ENCODE measurements around the gene CRY2.

The CRY2 gene

DNA sequence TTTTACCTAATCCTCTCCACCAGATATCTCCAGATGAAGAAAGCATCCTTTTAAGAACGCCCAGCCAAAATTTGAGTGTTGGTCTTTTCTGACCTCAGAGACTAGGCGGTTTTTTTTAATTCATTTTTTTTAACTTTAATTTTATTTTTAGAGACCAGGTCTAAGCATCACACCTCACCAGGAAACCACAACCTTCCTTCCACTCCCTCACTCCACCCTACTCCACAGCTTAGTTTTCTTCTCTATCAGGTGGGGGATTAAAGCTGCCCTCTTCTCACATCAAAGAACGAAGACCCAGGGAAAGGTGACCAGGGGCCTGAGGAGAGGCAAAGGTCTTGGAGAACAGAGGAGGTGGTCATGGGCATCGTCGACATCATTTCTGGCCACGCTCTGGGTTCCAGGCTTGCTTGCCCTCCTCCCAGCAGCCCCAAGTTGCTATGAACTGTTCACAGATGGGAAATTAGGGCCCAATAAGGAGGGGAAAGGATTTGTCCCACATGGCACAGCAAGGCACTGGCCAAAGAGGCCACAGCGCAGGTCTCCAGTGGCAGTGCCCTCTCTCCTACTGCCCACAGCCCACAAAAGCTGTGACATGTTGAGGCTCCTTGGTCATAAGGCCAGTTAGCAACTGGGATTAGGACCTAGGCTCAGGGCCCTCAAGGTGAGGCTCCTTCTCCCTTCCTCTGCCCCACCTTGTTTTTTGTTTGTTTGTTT, 71.8 kb downstream of the CRY2 start:
- no peak for DNase-seq

DNA sequence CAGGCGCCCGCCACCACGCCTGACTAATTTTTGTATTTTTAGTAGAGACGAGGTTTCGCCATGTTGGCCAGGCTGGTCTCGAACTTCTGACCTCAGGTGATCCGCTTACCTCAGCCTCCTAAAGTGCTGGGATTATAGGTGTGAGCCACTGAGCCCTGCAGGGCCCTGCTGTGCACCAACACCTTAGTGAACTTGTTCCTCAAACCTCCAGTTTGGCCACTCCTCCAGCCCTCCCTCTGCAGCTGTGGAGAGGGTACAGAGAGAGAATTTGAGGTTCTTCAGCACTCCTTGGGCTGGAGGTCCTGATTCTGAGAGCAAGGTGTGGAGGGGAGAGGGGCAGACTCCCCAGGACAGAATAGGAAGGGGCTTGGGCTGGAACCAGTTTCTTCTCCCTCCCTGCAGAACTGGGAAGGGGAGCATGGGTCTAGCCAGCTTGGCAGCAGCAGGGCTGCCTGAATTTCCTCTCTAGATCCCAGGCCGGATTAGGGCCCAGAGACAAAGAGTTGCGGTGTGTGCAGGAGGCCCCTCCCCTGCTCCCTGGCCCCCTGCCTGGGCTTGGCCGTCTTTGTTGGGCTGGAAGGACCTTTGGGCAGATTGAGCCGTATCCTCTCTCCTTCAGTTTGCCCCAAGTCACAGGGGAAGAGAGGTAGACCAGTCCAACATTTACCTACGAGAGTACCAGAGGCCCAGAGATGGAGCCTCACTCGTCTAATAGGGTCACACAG, 72.7 kb downstream of the CRY2 start:
- DNase-seq = no peak

DNA sequence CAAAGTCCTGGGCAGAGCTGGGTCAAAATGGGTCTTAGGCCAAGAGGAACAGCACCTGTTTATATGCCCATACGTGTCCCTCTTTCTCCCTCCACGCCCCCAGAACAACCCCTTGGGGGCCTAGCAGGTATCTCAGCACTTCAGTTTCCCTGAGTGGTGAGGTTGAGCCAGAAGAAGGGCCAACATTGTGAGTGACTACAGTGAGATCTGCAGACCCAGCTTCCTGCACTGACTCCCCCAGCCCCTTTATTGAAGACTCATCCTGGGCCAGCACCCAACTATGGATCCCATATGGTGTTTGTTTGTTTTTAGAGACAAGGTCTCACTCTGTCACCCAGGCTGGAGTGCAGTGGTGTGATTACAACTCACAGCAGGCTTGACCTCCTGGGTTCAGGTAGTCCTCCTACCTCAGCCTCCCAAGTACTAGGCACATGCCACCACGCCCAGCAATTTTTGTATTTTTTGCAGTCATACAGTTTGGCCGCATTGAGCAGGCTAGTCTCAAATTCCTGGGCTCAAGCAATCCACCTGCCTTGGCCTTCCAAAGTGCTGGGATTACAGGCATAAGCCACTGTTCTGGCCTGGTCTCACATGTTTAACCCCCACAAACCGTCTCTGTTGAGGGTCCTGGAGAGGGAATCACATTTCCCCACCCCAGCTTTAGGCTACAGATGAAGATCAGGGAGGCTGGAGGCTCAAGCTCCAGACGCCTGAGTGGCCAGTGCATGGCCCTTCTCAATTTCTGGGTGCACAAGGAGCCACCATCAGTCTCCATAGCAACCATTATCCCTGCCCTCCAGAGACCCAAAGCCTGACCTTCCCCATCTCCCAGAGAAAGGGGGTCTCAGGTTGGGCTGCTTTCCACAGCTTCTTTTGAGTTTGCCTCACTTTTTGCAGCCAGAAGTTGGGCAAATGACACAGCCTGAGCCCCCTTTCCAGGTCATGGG, 73.5 kb downstream of the CRY2 start:
- DNase-seq = no peak

GRCh38 chr11:45921561-45922424, 74.5 kb downstream of the CRY2 start:
- DNase-seq = no peak

GRCh38 chr11:45922425-45923082, 75.3 kb downstream of the CRY2 start, which contains the start of gene LARGE2:
Gene LARGE2, plus strand, starts transcription at chr11:45922656. Its CDS starts 227 bp downstream, at chr11:45922883.
- DNase-seq = peak in 1 of 5 experiments; percentile 35

DNA sequence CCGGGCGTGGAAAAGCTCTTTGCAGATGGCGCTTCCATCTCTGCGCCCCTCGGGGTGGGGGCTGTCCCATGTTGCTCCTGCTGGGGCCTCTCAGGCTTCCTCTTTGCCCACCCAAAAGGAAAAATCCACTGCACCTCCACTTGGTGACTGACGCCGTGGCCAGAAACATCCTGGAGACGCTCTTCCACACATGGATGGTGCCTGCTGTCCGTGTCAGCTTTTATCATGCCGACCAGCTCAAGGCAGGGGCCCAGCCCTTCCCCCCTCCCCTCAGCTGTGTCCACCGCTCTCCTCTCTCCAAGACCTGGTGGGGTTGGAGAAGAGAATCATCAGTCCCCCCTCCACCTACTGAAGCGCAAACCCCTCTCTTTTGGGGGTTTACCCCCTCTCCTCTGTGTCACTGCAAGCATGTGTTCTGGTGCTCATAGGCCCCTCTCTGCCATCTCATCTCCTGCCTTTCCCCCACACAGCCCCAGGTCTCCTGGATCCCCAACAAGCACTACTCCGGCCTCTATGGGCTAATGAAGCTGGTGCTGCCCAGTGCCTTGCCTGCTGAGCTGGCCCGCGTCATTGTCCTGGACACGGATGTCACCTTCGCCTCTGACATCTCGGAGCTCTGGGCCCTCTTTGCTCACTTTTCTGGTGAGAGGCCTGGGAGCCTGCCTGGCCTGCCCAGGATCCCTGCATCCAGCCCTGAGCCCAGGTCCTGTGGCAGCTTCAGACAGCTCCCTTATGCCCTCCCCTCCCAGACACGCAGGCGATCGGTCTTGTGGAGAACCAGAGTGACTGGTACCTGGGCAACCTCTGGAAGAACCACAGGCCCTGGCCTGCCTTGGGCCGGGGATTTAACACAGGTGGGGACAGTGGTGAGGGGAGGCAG, 77.0 kb downstream of the CRY2 start:
- DNase-seq = no peak

GRCh38 chr11:45924927-45925326, 77.7 kb downstream of the CRY2 start:
- DNase-seq = no peak

DNA sequence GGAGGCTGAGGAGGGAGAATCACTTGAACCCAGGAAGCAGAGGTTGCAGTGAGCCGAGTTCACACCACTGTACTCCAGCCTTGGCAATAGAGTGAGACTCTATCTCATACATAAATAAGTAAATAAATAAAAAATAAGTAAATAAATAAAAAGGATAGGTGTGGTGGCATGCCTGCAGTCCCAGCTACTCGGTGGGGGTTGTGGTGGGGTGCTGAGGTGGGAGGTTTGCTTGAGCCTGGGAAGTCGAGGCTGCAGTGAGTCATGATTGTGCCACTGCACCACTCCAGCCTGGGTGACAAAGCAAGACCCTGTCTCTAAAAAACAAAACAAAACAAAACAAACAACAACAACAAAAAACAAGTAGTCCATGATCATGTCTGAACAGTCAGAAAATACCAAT, 78.3 kb downstream of the CRY2 start:
- no peak for DNase-seq

DNA sequence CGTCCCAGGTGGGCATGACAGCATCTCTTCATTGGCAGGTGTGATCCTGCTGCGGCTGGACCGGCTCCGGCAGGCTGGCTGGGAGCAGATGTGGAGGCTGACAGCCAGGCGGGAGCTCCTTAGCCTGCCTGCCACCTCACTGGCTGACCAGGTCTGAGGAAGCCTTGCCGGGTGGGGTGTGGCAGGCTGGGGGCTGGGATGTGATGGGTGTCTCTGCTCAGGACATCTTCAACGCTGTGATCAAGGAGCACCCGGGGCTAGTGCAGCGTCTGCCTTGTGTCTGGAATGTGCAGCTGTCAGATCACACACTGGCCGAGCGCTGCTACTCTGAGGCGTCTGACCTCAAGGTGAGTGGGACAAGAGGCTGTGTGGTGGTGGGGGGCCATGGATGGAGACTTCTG, 78.7 kb downstream of the CRY2 start:
- no peak for DNase-seq

- no peak for DNase-seq
Measured at GRCh38 chr11:45926536-45927331, 79.5 kb downstream of the CRY2 start.

DNA sequence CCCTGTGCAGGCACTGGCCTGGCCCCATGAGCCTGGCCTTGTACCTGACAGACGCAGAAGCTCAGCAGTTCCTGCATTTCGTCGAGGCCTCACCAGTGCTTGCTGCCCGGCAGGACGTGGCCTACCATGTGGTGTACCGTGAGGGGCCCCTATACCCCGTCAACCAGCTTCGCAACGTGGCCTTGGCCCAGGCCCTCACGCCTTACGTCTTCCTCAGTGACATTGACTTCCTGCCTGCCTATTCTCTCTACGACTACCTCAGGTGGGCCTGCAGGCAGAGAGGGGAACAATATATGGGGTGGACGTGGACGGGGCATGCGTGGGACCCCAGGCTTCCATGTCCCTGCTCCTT, 80.0 kb downstream of the CRY2 start:
- peak in 1 of 5 experiments; percentile 47 for DNase-seq

DNA sequence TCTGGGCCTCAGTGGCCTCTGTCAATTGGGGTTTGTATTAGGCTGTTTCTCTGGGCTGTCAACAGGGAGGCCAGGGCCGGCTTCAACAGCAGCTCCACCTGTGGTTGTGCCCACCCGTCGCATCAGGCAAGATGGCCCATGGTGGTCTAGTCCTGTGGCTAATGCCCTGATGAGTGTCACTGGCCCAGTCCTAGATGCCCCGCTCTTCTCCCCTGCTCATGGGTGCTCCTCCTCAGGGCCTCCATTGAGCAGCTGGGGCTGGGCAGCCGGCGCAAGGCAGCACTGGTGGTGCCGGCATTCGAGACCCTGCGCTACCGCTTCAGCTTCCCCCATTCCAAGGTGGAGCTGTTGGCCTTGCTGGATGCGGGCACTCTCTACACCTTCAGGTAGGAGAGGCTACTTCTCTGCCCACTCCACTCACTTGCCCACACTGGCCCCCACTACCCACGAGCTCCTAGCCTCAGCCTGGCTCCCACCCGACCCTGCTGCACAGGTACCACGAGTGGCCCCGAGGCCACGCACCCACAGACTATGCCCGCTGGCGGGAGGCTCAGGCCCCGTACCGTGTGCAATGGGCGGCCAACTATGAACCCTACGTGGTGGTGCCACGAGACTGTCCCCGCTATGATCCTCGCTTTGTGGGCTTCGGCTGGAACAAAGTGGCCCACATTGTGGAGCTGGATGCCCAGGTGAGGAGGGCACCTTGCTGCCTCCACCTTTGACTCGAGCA, 80.6 kb downstream of the CRY2 start:
- DNase-seq = no peak

DNA sequence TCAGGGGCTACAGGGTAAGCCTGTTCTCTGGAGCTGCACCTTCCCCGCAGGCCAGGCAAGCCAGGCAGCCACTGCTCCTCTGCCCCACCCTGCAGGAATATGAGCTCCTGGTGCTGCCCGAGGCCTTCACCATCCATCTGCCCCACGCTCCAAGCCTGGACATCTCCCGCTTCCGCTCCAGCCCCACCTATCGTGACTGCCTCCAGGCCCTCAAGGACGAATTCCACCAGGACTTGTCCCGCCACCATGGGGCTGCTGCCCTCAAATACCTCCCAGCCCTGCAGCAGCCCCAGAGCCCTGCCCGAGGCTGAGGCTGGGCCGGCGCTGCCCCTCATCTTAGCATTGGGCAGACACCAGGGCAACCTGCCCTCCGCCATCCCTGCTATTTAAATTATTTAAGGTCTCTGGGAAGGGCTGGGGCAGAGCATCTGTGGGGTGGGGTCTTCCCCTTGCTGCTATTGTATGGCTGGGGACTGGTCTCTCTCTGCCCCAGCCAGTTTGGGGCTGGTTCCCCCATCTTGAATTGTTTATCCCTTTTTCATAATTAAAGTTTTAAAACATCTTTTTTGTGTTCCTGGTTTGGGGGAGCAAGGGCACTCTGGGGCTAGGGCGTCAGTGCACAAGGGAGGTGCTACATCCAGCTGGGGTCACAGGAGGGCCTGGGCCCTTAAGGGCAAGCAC, 81.4 kb downstream of the CRY2 start:
- DNase-seq = no peak

GRCh38 chr11:45929486-45930030, 82.3 kb downstream of the CRY2 start:
- DNase-seq = no peak

- peak in 2 of 5 experiments; percentile 52 to 85 for DNase-seq
Measured at GRCh38 chr11:45930031-45930794, 82.9 kb downstream of the CRY2 start.

- DNase-seq = no peak
Measured at GRCh38 chr11:45930951-45931570, 83.8 kb downstream of the CRY2 start.

- no peak for DNase-seq
Measured at GRCh38 chr11:45931739-45932138, 84.5 kb downstream of the CRY2 start.

Data from T-helper 2 cell (primary cell).